Mucosa of rectum (tissue), 2 donors: ENCODE results near the gene TMEM176B.
A peak's percentile ranks its signal among the peaks of the same experiment; 100 is the strongest.

Source experiments
- H3K27ac ChIP-seq, 2 donors: one replicate each; pipeline ENCODE4 v1.7.0; 2013; ENCODE audit warnings: inconsistent platforms in 2 of 2, low read depth in 2 of 2, low read length in 2 of 2
- H3K27me3 ChIP-seq, 2 donors: one replicate each; pipeline ENCODE4 v1.7.0; 2013; ENCODE audit warnings: low read length in 2 of 2; ENCODE audit not compliant: control insufficient read depth in 2 of 2, insufficient read depth in 2 of 2
- H3K36me3 ChIP-seq, 2 donors: one replicate each; pipeline ENCODE4 v1.7.0; 2013; ENCODE audit warnings: low read length in 2 of 2; ENCODE audit not compliant: control insufficient read depth in 2 of 2, insufficient read depth in 2 of 2
- H3K4me1 ChIP-seq, 2 donors: one replicate each; pipeline ENCODE4 v1.7.0; 2013; ENCODE audit warnings: low read length in 2 of 2, mild to moderate bottlenecking in 1 of 2; ENCODE audit not compliant: control insufficient read depth in 2 of 2, insufficient read depth in 2 of 2
- H3K4me3 ChIP-seq, 2 donors: one replicate each; pipeline ENCODE4 v1.7.0; 2013; ENCODE audit warnings: low read length in 2 of 2
- H3K9ac ChIP-seq, 2 donors: one replicate each; pipeline ENCODE4 v1.7.0; 2013; ENCODE audit warnings: low read length in 2 of 2, low read depth in 1 of 2, mild to moderate bottlenecking in 1 of 2
- H3K9me3 ChIP-seq, 2 donors: one replicate each; pipeline ENCODE4 v1.7.0; 2013; ENCODE audit warnings: low read length in 2 of 2; ENCODE audit not compliant: control insufficient read depth in 2 of 2
- donor health status: healthy.
- donor health status: Normal muscosa, but diverticular disease.

The TMEM176B gene

DNA sequence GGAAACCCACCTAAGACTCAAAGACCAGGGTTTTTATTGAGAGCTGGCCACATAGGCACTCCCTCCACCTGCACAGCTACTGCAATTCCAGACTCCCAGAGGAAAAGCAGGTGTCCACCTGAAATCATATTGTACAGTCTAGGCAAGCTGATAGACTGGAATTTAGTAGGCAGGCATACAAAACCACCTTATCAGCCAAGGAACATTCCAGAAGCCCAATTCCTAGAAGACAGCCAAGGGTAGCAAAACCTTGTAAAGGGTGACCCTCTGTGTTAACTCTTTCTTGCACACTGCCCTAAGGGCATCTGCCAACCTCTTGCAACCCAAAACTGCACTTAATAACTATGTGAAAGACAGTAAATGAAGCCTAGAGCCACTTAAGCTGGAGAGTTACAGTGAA lies 5.7 kb upstream of the TMEM176B start:
- no peak overlapping the region for H3K4me3 ChIP-seq
- no peak overlapping the region for H3K27ac ChIP-seq
- no peak overlapping the region for H3K9ac ChIP-seq
- H3K27me3 ChIP-seq, result no peaks in the 10 kb centered on the region
- peaks cover 19 to 28% of the 10 kb centered on the region in 2 donors for H3K36me3 ChIP-seq
- peaks cover 22 to 28% of the 10 kb centered on the region in 2 donors for H3K4me1 ChIP-seq
- H3K9me3 ChIP-seq, result peaks cover 0 to 8% of the 10 kb centered on the region in 2 donors

GRCh38 chr7:150804802-150805201 lies 4.6 kb upstream of the TMEM176B start:
- H3K4me3 ChIP-seq, result no peak overlapping the region
- peaks cover 19 to 28% of the 10 kb centered on the region in 2 donors for H3K36me3 ChIP-seq
- H3K27ac ChIP-seq, result no peak overlapping the region
- H3K9me3 ChIP-seq, result peaks cover 0 to 8% of the 10 kb centered on the region in 2 donors
- no peak overlapping the region for H3K9ac ChIP-seq
- peaks cover 22 to 28% of the 10 kb centered on the region in 2 donors for H3K4me1 ChIP-seq
- H3K27me3 ChIP-seq, result no peaks in the 10 kb centered on the region

- Histone ChIP-seq H3K9ac (peak overlapping the region; percentile 41 to 46), H3K27ac (peak overlapping the region; percentile 95 to 96), H3K9me3 (peaks cover 0 to 8% of the 10 kb centered on the region in 2 donors), H3K36me3 (peaks cover 19 to 28% of the 10 kb centered on the region in 2 donors), H3K27me3 (no peaks in the 10 kb centered on the region), H3K4me1 (peaks cover 22 to 32% of the 10 kb centered on the region in 2 donors), H3K4me3 (peak overlapping the region in 1 of 2 donors; percentile 53)
Observed at GRCh38 chr7:150803161-150803860, 3.1 kb upstream of the TMEM176B start.

- Histone ChIP-seq H3K27ac (peak overlapping the region; percentile 95 to 96), H3K4me3 (peak overlapping the region; percentile 76 to 93), H3K36me3 (peaks cover 19 to 28% of the 10 kb centered on the region in 2 donors), H3K4me1 (peaks cover 22 to 30% of the 10 kb centered on the region in 2 donors), H3K27me3 (no peaks in the 10 kb centered on the region), H3K9ac (peak overlapping the region; percentile 88 to 97), H3K9me3 (peaks cover 0 to 5% of the 10 kb centered on the region in 2 donors)
Observed at GRCh38 chr7:150801946-150802771, 2.0 kb upstream of the TMEM176B start.

DNA sequence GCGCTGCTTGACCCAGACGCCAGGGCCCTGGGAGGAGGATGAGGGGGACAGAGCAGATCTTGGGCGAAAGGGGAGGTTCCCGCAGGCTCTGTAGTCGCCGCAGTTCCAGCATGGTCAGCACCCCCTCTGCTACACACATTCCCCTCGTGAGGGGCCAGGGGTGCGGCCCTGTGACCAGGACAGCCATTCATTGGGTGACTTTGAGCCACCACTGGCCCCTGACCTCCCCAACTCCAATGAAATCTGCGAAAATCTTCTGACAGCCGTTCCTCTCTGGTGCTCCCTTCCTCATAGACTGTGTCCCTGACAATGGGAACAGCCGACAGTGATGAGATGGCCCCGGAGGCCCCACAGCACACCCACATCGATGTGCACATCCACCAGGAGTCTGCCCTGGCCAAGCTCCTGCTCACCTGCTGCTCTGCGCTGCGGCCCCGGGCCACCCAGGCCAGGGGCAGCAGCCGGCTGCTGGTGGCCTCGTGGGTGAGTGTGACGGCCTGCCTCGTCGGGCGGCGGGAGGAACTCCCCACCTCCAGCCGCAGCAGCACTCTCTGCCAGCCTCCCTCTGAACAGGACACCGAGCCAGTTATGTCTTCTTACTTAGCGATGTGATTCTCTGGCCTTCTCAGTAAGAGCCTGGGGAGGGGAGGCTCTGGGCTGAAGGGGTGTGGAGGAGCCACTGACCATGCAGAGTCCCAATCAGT lies 1.2 kb upstream of the TMEM176B start:
- Histone ChIP-seq H3K36me3 (peaks cover 19 to 30% of the 10 kb centered on the region in 2 donors), H3K4me1 (peaks cover 22 to 30% of the 10 kb centered on the region in 2 donors), H3K9me3 (peaks cover 0 to 5% of the 10 kb centered on the region in 2 donors), H3K27me3 (no peaks in the 10 kb centered on the region), H3K4me3 (peak overlapping the region; percentile 76 to 93), H3K9ac (peak overlapping the region; percentile 88 to 97), H3K27ac (peak overlapping the region; percentile 95 to 96)

DNA sequence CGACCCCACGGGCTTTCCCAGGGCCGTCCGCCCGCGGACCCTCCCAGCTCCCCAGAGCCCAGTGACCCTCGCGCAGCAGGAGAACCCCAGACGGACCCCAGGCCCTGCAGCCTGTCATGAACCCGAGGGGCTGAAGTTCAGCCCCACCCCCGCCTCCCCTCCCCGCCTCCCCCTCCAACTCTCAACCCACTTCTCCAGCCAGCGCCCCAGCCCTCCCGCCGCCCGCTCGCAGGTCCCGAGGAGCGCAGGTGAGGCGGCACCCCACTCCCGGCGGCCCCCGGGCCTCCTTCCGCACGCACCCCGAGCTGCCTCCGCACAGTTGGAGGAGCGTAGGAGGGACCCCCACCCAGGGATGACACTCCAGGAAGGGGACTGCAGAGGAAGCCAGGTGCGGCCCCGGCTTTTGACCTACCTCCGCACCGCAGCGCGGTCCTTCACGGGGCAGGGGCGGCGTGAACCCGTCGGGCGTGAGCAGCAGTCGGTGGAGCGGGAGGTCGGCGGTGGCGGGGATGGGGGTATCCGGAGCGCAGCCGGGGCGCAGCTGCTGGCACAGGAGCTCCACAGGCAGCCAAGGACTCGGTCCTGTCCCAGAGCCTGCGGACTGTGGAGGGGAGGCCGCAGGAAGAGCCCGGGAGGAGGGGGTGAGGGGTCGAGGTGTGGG lies 547 bp upstream of the TMEM176B start, which contains the start of gene TMEM176A:
TMEM176A (plus strand) TSS at position 189 of the 661 bp plus-strand sequence. CDS start 782 bp downstream, outside the sequence.
- Histone ChIP-seq H3K9me3 (peaks cover 0 to 1% of the 10 kb centered on the region in 2 donors), H3K9ac (peak within 1 kb of the TSS; percentile 89 to 97), H3K4me1 (peaks cover 22 to 30% of the 10 kb centered on the region in 2 donors), H3K27ac (peak within 1 kb of the TSS; percentile 95 to 96), H3K27me3 (no peaks in the 10 kb centered on the region), H3K36me3 (peaks cover 18 to 30% of the 10 kb centered on the region in 2 donors), H3K4me3 (peak within 1 kb of the TSS; percentile 88 to 93)

DNA sequence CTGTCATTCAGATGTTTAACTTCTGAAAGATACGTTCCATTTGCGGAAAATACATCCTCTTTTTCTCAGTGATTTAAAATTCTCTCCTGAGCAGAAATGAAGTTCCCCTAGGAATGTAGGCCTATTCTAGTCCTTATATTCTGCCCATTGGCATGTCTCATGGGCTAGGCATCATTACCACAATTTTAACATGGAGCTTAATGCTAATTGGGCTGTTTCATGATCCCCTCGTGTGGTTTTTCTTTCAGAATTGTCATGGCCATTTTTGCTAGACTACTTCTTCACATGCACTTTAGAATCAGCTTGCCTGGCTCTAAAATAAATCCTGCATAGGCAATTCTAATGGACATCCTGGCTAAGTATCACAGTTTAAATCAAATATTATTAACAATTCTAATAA lies 1.0 kb downstream of the TMEM176B start:
- H3K36me3 ChIP-seq, result peaks cover 17 to 33% of the 10 kb centered on the region in 2 donors
- H3K27me3 ChIP-seq, result no peaks in the 10 kb centered on the region
- peak overlapping the region; percentile 88 to 93 for H3K4me3 ChIP-seq
- peak overlapping the region; percentile 89 to 97 for H3K9ac ChIP-seq
- H3K4me1 ChIP-seq, result peaks cover 24 to 30% of the 10 kb centered on the region in 2 donors
- peak overlapping the region; percentile 95 to 96 for H3K27ac ChIP-seq
- H3K9me3 ChIP-seq, result peaks cover 0 to 2% of the 10 kb centered on the region in 2 donors

- Histone ChIP-seq H3K4me1 (peaks cover 15 to 18% of the 10 kb centered on the region in 2 donors), H3K27me3 (no peaks in the 10 kb centered on the region), H3K27ac (no peak overlapping the region), H3K36me3 (peaks cover 16 to 36% of the 10 kb centered on the region in 2 donors), H3K9ac (no peak overlapping the region), H3K4me3 (peak overlapping the region; percentile 8 to 45), H3K9me3 (peaks cover 0 to 2% of the 10 kb centered on the region in 2 donors)
Observed at GRCh38 chr7:150797661-150798060, 2.5 kb downstream of the TMEM176B start.

- Histone ChIP-seq H3K36me3 (peaks cover 27 to 61% of the 10 kb centered on the region in 2 donors), H3K27ac (no peak overlapping the region), H3K4me3 (no peak overlapping the region), H3K27me3 (no peaks in the 10 kb centered on the region), H3K9ac (no peak overlapping the region), H3K9me3 (peaks cover 0 to 2% of the 10 kb centered on the region in 2 donors), H3K4me1 (peaks cover 3 to 8% of the 10 kb centered on the region in 2 donors)
Observed at GRCh38 chr7:150793569-150794238, 6.5 kb downstream of the TMEM176B start.
